ENCODE results near the gene CRYZL1. TPM values are rescaled to one million over a fixed set of nuclear protein-coding genes. Genes with fewer than 3 reads are reported as not detected.

CRYZL1 gene
- total RNA-seq, 4 donors from 2014 or later = 30.8 to 172 (median 48.5) TPM

DNA sequence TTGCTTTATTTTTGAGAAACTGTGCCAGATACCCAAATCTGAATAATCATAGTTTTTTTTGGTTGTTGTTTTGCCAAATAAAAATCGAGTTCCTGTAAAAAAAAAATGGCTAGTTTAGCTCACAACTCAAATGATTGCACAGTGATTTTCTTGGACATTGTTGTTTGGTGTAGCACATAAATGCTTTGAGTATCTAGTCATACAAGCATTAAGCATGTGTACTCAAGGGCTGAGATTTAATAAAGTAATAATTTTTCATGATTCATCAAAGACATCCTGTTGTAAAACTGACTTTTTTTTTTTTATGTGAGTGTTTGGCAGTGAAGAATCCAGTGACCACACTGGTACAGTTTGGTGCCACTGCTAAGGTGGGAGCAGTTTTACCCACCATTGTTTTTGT is 19.6 kb upstream of the CRYZL1 start:
- Histone ChIP-seq H3K9me3 (no peaks in the 10 kb centered on the region), H3K27me3 (no peaks in the 10 kb centered on the region), H3K4me3 (no peak overlapping the region), H3K4me1 (peaks cover 0 to 23% (median 1%) of the 10 kb centered on the region in 4 donors), H3K36me3 (no peaks in the 10 kb centered on the region), H3K27ac (no peak overlapping the region)
- no peak for DNase-seq
- no peak for TF ChIP-seq POLR2A (IDR thresholded peaks at IDR 0.05)
- TF ChIP-seq, protein P1, sequence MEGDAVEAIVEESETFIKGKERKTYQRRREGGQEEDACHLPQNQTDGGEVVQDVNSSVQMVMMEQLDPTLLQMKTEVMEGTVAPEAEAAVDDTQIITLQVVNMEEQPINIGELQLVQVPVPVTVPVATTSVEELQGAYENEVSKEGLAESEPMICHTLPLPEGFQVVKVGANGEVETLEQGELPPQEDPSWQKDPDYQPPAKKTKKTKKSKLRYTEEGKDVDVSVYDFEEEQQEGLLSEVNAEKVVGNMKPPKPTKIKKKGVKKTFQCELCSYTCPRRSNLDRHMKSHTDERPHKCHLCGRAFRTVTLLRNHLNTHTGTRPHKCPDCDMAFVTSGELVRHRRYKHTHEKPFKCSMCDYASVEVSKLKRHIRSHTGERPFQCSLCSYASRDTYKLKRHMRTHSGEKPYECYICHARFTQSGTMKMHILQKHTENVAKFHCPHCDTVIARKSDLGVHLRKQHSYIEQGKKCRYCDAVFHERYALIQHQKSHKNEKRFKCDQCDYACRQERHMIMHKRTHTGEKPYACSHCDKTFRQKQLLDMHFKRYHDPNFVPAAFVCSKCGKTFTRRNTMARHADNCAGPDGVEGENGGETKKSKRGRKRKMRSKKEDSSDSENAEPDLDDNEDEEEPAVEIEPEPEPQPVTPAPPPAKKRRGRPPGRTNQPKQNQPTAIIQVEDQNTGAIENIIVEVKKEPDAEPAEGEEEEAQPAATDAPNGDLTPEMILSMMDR (IDR thresholded peaks at IDR 0.05) = no peak

DNA sequence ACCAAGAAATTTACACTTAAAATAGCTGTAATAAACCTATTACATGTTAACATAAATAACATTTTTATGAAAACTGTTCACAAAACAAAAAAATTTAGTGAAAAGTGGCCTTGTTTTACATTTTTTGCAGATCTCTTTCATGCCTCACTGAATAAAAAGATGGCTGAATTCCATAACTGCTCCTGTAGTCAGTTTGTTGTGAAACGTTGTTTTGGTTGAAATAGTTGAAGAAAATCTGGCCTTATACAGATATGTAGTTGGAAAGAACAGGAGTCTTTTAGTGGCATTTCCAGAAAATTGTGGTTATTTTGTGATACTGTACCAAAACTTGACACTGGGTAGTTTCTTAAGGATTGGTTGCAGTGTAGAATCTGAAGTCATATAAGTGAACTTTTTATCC is 18.9 kb upstream of the CRYZL1 start:
- H3K9me3 ChIP-seq = no peaks in the 10 kb centered on the region
- no peak overlapping the region for H3K27ac ChIP-seq
- no peaks in the 10 kb centered on the region for H3K27me3 ChIP-seq
- no peak overlapping the region for H3K4me3 ChIP-seq
- peaks cover 0 to 30% (median 1%) of the 10 kb centered on the region in 4 donors for H3K4me1 ChIP-seq
- no peaks in the 10 kb centered on the region for H3K36me3 ChIP-seq
- no peak for DNase-seq
- no peak for TF ChIP-seq POLR2A (IDR thresholded peaks at IDR 0.05)
- TF ChIP-seq, protein P1 (IDR thresholded peaks at IDR 0.05) = no peak

DNA sequence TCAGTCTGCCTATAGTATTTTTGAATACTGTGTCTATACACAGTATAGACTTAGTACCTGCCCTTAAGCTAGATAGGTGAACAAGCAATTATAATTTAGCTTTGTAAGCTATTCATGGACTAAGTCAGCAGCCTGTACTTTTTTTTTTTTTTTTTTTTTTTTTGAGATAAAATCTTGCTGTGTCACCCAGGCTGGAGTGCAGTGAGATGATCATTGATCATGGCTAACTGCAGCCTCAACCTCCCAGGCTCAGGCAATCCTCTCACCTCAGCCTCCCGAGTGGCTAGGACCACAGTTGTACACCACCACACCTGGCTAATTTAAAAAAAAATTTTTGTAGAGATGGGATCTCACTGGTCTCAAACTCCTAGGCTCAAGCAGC is 18.0 kb upstream of the CRYZL1 start:
- no peaks in the 10 kb centered on the region for H3K27me3 ChIP-seq
- H3K9me3 ChIP-seq = no peaks in the 10 kb centered on the region
- no peak overlapping the region for H3K4me3 ChIP-seq
- TF ChIP-seq POLR2A (IDR thresholded peaks at IDR 0.05) = no peak
- TF ChIP-seq, protein P1 (IDR thresholded peaks at IDR 0.05) = no peak
- no peak for DNase-seq
- no peak overlapping the region for H3K27ac ChIP-seq
- no peaks in the 10 kb centered on the region for H3K36me3 ChIP-seq
- peaks cover 0 to 34% (median 1%) of the 10 kb centered on the region in 4 donors for H3K4me1 ChIP-seq

DNA sequence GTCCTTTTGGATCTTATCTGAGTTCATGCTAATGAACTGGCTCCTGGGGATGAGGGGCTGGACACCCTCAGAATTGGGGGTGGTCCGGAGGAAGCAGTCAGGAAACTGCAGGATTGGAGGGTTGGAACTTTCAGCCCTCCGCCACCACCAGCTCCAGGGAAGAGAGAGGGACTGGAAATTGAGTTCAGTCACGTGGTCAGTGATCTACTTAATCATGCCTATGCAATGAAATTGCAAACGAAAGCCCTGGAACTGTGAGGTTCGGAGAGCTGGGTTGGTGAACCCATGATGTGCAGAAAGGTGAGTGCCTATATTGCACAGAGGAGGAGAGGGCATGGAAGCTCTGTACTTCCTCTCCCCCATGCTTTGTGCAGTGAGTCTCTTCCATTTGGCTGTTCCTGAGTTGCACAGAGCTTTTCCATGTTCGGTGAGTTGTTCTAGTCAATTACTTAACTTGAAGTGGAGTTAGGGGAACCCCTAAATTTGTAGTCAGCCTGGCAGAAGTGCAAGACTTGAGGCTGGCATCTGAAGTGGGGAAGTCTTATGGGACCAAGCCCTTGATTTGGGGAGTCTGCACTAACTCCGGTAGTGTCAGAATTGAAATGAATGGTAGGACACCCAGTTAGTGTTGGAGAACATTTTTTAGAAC is 17.5 kb upstream of the CRYZL1 start:
- Histone ChIP-seq H3K27ac (no peak overlapping the region), H3K4me3 (no peak overlapping the region), H3K36me3 (no peaks in the 10 kb centered on the region), H3K4me1 (peaks cover 0 to 34% (median 1%) of the 10 kb centered on the region in 4 donors), H3K9me3 (no peaks in the 10 kb centered on the region), H3K27me3 (no peaks in the 10 kb centered on the region)
- no peak for TF ChIP-seq POLR2A (IDR thresholded peaks at IDR 0.05)
- TF ChIP-seq, protein P1 (IDR thresholded peaks at IDR 0.05) = no peak
- DNase-seq = no peak

DNA sequence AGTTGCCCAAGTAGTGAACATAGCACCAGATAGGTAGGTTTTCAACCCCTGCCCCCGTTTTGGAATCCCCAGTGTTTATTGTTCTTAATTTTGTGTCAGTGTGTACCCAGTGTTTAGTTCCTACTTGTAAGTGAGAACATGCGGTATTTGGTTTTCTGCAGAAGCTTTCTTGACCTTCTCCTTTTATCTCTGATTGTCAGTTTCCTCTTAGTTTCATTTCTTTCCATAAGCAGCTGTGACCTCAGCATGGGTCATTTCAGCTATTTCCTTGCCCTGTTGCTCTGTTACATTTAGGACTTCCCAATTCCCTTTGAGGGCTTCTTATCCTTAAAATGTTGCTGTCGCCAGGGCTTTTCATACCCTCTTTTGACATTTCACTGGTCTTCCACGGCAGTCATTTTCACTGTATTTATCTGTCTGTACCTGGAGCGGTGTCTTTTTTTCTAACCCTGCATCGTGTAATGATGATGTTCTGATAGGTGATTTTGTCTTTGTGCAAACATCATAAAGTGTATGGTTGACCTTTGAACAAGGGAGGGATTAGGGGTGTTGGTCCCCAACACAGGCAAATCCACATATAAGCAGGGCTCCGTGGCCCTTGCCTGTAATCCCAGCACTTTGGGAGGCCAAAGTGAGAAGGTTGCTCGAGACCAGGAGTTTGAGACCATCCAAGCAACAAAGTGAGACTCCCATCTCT is 15.7 kb upstream of the CRYZL1 start:
- Histone ChIP-seq H3K27me3 (no peaks in the 10 kb centered on the region), H3K27ac (peak overlapping the region in 3 of 4 donors; percentile 48 to 77 (median 64)), H3K36me3 (no peaks in the 10 kb centered on the region), H3K4me3 (peak overlapping the region in 2 of 4 donors; percentile 20 to 37), H3K4me1 (peaks cover 0 to 34% (median 1%) of the 10 kb centered on the region in 4 donors), H3K9me3 (no peaks in the 10 kb centered on the region)
- no peak for DNase-seq
- TF ChIP-seq POLR2A (IDR thresholded peaks at IDR 0.05) = no peak
- TF ChIP-seq, protein P1 (IDR thresholded peaks at IDR 0.05) = no peak

Data from Peyer's patch (tissue), 4 donors.